ENCODE measurements around the gene NECAP2. TPM values are rescaled to one million over a fixed set of nuclear protein-coding genes. Genes with fewer than 3 reads are reported as not detected.

NECAP2 gene
- total RNA-seq, 1 donor from 2014 or later: 14.9 TPM

DNA sequence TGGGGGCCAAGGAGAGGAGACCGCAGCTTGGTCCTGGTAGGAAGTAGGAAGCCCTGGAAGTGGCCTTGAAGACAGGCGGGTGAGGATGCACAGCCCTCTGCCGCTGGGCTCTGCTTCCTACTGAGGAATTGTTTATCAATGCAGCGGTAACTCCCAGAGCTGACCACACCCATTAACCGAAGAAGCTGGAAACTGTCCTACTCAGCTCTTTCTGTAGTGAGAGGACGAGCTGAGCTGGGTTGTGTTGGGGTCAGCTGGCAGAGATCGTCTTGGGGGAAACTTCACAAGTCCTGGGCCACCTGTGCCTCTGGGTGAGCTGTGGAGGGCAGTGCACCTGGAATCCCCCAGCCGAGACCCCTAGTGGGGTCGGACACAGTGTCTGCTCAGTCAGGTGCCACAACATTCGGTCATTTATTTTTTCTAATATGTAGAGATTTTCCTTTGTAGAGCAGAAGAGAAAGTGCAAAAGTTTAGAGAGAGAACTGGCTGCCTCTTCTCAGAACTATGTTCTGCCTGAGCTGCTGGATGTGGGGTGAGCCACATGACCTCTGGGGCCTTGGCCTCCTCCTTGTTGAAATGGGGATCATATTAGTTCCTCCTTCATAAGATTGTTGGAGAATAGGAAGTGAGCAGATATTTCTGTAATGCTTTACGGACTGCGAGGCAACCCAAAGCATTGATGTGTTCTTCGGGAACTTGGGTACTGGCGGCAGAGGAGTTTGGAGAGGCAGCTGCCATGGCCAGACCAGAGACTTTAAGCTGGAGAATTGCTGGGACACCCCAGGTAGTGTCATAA, 3.6 kb downstream of the NECAP2 start:
- Histone ChIP-seq H3K4me3 (peak overlapping the region; percentile 6), H3K27me3 (ENCODE audit: low read depth) (no peaks in the 10 kb centered on the region), H3K9me3 (replicated peaks) (no peaks in the 10 kb centered on the region), H3K36me3 (peaks cover 63% of the 10 kb centered on the region), H3K27ac (replicated peaks) (peak overlapping the region; percentile 48), H3K4me1 (peaks cover 43% of the 10 kb centered on the region)
- no peak for DNase-seq
- intact Hi-C loops (cut with micrococcal nuclease): no loop called here
- TF ChIP-seq, protein P1, sequence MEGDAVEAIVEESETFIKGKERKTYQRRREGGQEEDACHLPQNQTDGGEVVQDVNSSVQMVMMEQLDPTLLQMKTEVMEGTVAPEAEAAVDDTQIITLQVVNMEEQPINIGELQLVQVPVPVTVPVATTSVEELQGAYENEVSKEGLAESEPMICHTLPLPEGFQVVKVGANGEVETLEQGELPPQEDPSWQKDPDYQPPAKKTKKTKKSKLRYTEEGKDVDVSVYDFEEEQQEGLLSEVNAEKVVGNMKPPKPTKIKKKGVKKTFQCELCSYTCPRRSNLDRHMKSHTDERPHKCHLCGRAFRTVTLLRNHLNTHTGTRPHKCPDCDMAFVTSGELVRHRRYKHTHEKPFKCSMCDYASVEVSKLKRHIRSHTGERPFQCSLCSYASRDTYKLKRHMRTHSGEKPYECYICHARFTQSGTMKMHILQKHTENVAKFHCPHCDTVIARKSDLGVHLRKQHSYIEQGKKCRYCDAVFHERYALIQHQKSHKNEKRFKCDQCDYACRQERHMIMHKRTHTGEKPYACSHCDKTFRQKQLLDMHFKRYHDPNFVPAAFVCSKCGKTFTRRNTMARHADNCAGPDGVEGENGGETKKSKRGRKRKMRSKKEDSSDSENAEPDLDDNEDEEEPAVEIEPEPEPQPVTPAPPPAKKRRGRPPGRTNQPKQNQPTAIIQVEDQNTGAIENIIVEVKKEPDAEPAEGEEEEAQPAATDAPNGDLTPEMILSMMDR (IDR thresholded peaks at IDR 0.05; ENCODE audit: borderline replicate concordance): no peak

DNA sequence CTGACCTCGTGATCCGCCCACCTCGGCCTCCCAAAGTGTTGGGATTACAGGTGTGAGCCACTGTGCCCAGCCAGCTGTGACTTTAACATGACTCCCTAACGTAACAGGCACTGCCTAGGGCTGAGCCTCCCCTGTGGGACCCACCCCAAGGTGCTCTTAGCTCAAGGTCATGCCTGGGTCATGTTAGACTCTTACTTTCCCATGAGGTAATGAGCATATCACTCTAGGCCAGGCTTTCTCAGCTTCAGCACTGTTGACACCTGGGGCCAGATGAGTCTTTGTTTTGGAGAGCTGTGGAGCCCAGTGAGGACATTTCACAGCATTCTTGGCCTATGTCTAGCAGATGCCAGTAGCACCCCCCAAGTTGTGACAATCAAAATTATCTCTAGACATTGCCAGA, 4.5 kb downstream of the NECAP2 start:
- TF ChIP-seq, protein P1 (IDR thresholded peaks at IDR 0.05; ENCODE audit: borderline replicate concordance): no peak
- Histone ChIP-seq H3K4me3 (no peak overlapping the region), H3K36me3 (peaks cover 72% of the 10 kb centered on the region), H3K4me1 (peaks cover 45% of the 10 kb centered on the region), H3K9me3 (replicated peaks) (no peaks in the 10 kb centered on the region), H3K27ac (replicated peaks) (no peak overlapping the region), H3K27me3 (ENCODE audit: low read depth) (no peaks in the 10 kb centered on the region)
- intact Hi-C loops (cut with micrococcal nuclease): no loop called here
- DNase-seq: no peak

DNA sequence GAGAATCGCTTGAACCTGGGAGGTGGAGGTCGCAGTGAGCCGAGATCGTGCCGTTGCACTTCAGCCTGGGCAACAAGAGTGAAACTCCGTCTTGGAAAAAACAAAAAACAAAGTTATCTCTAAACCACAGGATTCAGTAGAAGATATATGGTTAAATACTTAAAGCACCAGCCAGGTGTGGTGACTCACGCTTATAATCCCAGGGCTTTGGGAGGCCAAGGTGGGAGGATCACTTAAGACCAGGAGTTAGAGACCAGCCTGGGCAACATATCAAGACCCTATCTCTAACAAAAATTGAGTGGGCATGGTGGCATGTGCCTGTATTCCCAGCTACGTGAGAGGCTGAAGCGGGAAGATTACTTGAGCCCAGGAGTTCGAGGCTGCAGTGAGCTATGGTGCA, 5.6 kb downstream of the NECAP2 start:
- no peak overlapping the region for H3K4me3 ChIP-seq
- no peaks in the 10 kb centered on the region for H3K9me3 ChIP-seq (replicated peaks)
- H3K4me1 ChIP-seq: peaks cover 38% of the 10 kb centered on the region
- TF ChIP-seq, protein P1 (IDR thresholded peaks at IDR 0.05; ENCODE audit: borderline replicate concordance): no peak
- no peak overlapping the region for H3K27ac ChIP-seq (replicated peaks)
- no peak for DNase-seq
- intact Hi-C loops (cut with micrococcal nuclease): no loop called here
- peaks cover 83% of the 10 kb centered on the region for H3K36me3 ChIP-seq
- H3K27me3 ChIP-seq (ENCODE audit: low read depth): no peaks in the 10 kb centered on the region

DNA sequence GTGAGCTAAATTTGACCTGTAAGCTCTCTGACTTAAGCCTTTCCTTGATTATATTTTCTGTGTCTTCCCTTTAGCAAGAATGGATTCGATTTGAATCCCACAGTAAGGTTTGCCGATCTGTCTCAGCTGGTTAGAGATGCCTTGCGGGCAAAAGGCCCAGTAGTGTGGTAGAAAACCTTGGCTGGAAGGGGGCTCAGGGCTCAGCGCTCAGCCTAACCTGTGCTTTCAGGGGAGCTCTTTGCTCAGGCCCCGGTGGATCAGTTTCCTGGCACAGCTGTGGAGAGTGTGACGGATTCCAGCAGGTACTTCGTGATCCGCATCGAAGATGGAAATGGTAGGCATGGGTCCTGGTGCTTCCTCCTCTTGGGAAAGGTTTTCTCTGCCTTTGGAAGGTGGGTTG, 7.1 kb downstream of the NECAP2 start:
- Histone ChIP-seq H3K27ac (replicated peaks) (no peak overlapping the region), H3K36me3 (peaks cover 96% of the 10 kb centered on the region), H3K27me3 (ENCODE audit: low read depth) (no peaks in the 10 kb centered on the region), H3K4me3 (no peak overlapping the region), H3K9me3 (replicated peaks) (no peaks in the 10 kb centered on the region), H3K4me1 (peaks cover 23% of the 10 kb centered on the region)
- TF ChIP-seq, protein P1 (IDR thresholded peaks at IDR 0.05; ENCODE audit: borderline replicate concordance): no peak
- no peak for DNase-seq
- intact Hi-C loops (cut with micrococcal nuclease): no loop called here

DNA sequence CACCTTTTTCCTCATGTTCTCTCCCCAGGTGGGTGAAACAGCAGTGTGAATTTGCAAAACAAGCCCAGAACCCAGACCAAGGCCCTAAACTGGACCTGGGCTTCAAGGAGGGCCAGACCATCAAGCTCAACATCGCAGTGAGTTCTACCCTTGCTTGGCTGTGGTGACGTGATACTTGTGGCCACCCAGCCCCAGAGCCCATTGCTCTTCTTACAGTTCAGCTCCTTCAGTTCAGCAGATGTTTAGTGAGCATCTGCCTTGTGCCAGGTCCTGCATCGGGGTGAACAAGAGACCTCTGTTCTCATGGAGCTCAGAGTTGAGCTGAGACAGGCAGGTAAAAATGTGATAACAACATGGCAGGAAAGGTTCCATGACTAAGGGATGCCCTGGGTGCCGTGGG, 8.5 kb downstream of the NECAP2 start:
- H3K36me3 ChIP-seq: peaks cover 97% of the 10 kb centered on the region
- TF ChIP-seq, protein P1 (IDR thresholded peaks at IDR 0.05; ENCODE audit: borderline replicate concordance): no peak
- intact Hi-C loops (cut with micrococcal nuclease): no loop called here

More for the DNA sequence above, 8.5 kb downstream of the NECAP2 start:
- no peak for DNase-seq
- no peak overlapping the region for H3K27ac ChIP-seq (replicated peaks)
- no peak overlapping the region for H3K4me3 ChIP-seq
- no peaks in the 10 kb centered on the region for H3K9me3 ChIP-seq (replicated peaks)
- H3K27me3 ChIP-seq (ENCODE audit: low read depth): no peaks in the 10 kb centered on the region
- H3K4me1 ChIP-seq: peaks cover 9% of the 10 kb centered on the region

All from left ventricle myocardium inferior (tissue), 1 donor.